H1 (cell line): ENCODE results near the gene C1S. TPM values are rescaled to one million over a fixed set of nuclear protein-coding genes. Genes with fewer than 3 reads are reported as not detected.

Experiments
- CTCF ChIA-PET: fragments of 300-600 bp; sonication (Branson Sonifier 250); formaldehyde crosslinking; loops from one replicate; lab custom pipeline; 2021; ENCODE audit not compliant: partially characterized antibody; lab: Charles Lee
- POLR2A ChIA-PET: fragments of 300-600 bp; sonication (Branson Sonifier 250); formaldehyde crosslinking; loops from one replicate; lab custom pipeline; 2021; ENCODE audit warnings: inconsistent platforms; ENCODE audit not compliant: partially characterized antibody; lab: Charles Lee
- DNase-seq, 2 experiments: peaks; one replicate each; pipeline versions ENCODE4 v3.0.0 to v3.0.0-alpha.2; 2010 to 2022; ENCODE audit warnings: low spot score in 2 of 2, low read depth in 1 of 2, mixed read lengths in 1 of 2
- FAIRE-seq: peaks from 2 replicates; lab custom pipeline; 2011; peaks lifted over from hg19 to GRCh38; lab: Jason Lieb, UNC
- H2AFZ ChIP-seq: 2 replicates; pipeline ENCODE4 v1.8.1; 2012; ENCODE audit warnings: low read length, inconsistent platforms
- H2AK5ac ChIP-seq: 2 replicates; pipeline ENCODE4 v1.6.1; 2013; ENCODE audit warnings: low read depth, low read length
- H2BK120ac ChIP-seq: replicated peaks from 2 replicates; pipeline ENCODE3; 2013; ENCODE audit warnings: low read depth, low read length, inconsistent platforms
- H2BK12ac ChIP-seq: 2 replicates; pipeline ENCODE4 v1.6.1; 2013; ENCODE audit warnings: low read depth, low read length
- H2BK15ac ChIP-seq: 2 replicates; pipeline ENCODE4 v1.6.1; 2013; ENCODE audit warnings: low read length
- H2BK20ac ChIP-seq: 2 replicates; pipeline ENCODE4 v1.6.1; 2013; ENCODE audit warnings: low read length
- H2BK5ac ChIP-seq: 2 replicates; pipeline ENCODE4 v1.6.1; 2013; ENCODE audit warnings: low read depth, low read length
- H3K14ac ChIP-seq: 2 replicates; pipeline ENCODE4 v1.6.1; 2013; ENCODE audit warnings: inconsistent platforms; ENCODE audit not compliant: insufficient read length
- H3K18ac ChIP-seq: 2 replicates; pipeline ENCODE4 v1.6.1; 2013; ENCODE audit warnings: low read length; ENCODE audit errors: extremely low read depth
- H3K23ac ChIP-seq: 2 replicates; pipeline ENCODE4 v1.6.1; 2013; ENCODE audit warnings: inconsistent platforms; ENCODE audit not compliant: insufficient read length
- H3K23me2 ChIP-seq: 2 replicates; pipeline ENCODE4 v1.6.1; 2013; ENCODE audit warnings: low read depth, low read length
- H3K27ac ChIP-seq: 2 replicates; pipeline ENCODE4 v1.6.1; 2011; ENCODE audit warnings: low read depth, low read length, inconsistent platforms
- H3K27me3 ChIP-seq, 4 experiments: replicated peaks in 1 of 4; 1 replicate in 1 of 4; 2 replicates in 3 of 4; pipeline versions ENCODE4 v1.6.1 to v1.8.1; 2011 to 2013; ENCODE audit warnings: low read length in 3 of 4, mild to moderate bottlenecking in 3 of 4, inconsistent platforms in 2 of 4, mixed read lengths in 2 of 4, moderate library complexity in 1 of 4; ENCODE audit not compliant: control insufficient read depth in 3 of 4, insufficient read depth in 3 of 4; ENCODE audit errors: extremely low read depth in 1 of 4
- H3K36me3 ChIP-seq, 4 experiments: 2 replicates each; pipeline versions ENCODE4 v1.6.1 to v1.8.1; 2011 to 2013; ENCODE audit warnings: mild to moderate bottlenecking in 4 of 4, low read length in 3 of 4, moderate library complexity in 2 of 4, control low read depth in 1 of 4, inconsistent platforms in 1 of 4; ENCODE audit not compliant: insufficient read depth in 4 of 4, control insufficient read depth in 2 of 4
- H3K4ac ChIP-seq: replicated peaks from 2 replicates; pipeline ENCODE3; 2013; ENCODE audit warnings: low read length, low read depth, mixed read lengths, inconsistent platforms; ENCODE audit not compliant: insufficient read length
- H3K4me1 ChIP-seq, 4 experiments: replicated peaks in 1 of 4; 1 replicate in 1 of 4; 2 replicates in 3 of 4; pipeline versions ENCODE4 v1.6.1 to v1.8.1; 2011 to 2013; ENCODE audit warnings: low read length in 3 of 4, inconsistent platforms in 2 of 4, mixed read lengths in 1 of 4; ENCODE audit not compliant: insufficient read depth in 4 of 4, control insufficient read depth in 3 of 4
- H3K4me2 ChIP-seq, 2 experiments: 2 replicates each; pipeline versions ENCODE4 v1.6.1 to v1.8.1; 2011 to 2013; ENCODE audit warnings: low read depth in 2 of 2, low read length in 2 of 2, control low read depth in 1 of 2, inconsistent platforms in 1 of 2, mild to moderate bottlenecking in 1 of 2; ENCODE audit not compliant: insufficient read depth in 1 of 2
- H3K4me3 ChIP-seq, 4 experiments: fragments of 200-600, 300-600 bp in 1 of 4; sonication (generic), shearing (Covaris generic), sonication (Bioruptor Twin) in 1 of 4; 2 replicates each; pipeline versions ENCODE4 v1.5.1 to v1.8.1; 2011 to 2016; ENCODE audit warnings: low read length in 4 of 4, low read depth in 3 of 4, control low read depth in 2 of 4, inconsistent platforms in 2 of 4, mild to moderate bottlenecking in 2 of 4, mixed read lengths in 1 of 4, moderate library complexity in 1 of 4; ENCODE audit not compliant: insufficient read depth in 2 of 4; ENCODE audit errors: extremely low read depth in 1 of 4
- H3K56ac ChIP-seq: replicated peaks from 2 replicates; pipeline ENCODE3; 2013; ENCODE audit warnings: low read depth, mild to moderate bottlenecking, mixed read lengths, low read length, inconsistent platforms; ENCODE audit not compliant: insufficient read length
- H3K79me1 ChIP-seq: 2 replicates; pipeline ENCODE4 v1.6.1; 2013; ENCODE audit warnings: low read depth, low read length, control low read depth
- H3K79me2 ChIP-seq, 2 experiments: 2 replicates each; pipeline versions ENCODE4 v1.6.1 to v1.8.1; 2012 to 2013; ENCODE audit warnings: low read length in 2 of 2, mild to moderate bottlenecking in 2 of 2, inconsistent platforms in 1 of 2; ENCODE audit not compliant: insufficient read depth in 2 of 2, control insufficient read depth in 1 of 2
- H3K9ac ChIP-seq, 4 experiments: replicated peaks in 1 of 4; 1 replicate in 1 of 4; 2 replicates in 3 of 4; pipeline versions ENCODE4 v1.6.1 to v1.8.1; 2011 to 2013; ENCODE audit warnings: low read depth in 3 of 4, low read length in 3 of 4, control low read depth in 2 of 4, mild to moderate bottlenecking in 2 of 4, moderate library complexity in 2 of 4, inconsistent platforms in 1 of 4; ENCODE audit errors: extremely low read depth in 1 of 4
- H3K9me3 ChIP-seq, 2 experiments: 2 replicates each; pipeline versions ENCODE4 v1.6.1 to v1.8.1; 2012 to 2013; ENCODE audit warnings: mild to moderate bottlenecking in 2 of 2, moderate library complexity in 2 of 2, control low read depth in 1 of 2, inconsistent platforms in 1 of 2, low read depth in 1 of 2, low read length in 1 of 2, mixed read lengths in 1 of 2; ENCODE audit not compliant: insufficient read depth in 2 of 2
- H4K20me1 ChIP-seq, 2 experiments: replicated peaks in 1 of 2; 2 replicates each; pipeline versions ENCODE3 to v1.8.1; 2011 to 2013; ENCODE audit warnings: inconsistent platforms in 2 of 2, low read length in 2 of 2, mild to moderate bottlenecking in 1 of 2; ENCODE audit not compliant: insufficient read depth in 2 of 2, control insufficient read depth in 1 of 2
- H4K5ac ChIP-seq: 2 replicates; pipeline ENCODE4 v1.6.1; 2013; ENCODE audit warnings: low read length, low read depth, mixed read lengths, inconsistent platforms; ENCODE audit not compliant: insufficient read length
- H4K8ac ChIP-seq: 2 replicates; pipeline ENCODE4 v1.8.0; 2013; ENCODE audit warnings: mild to moderate bottlenecking, moderate library complexity, low read length, inconsistent platforms; ENCODE audit not compliant: insufficient read depth; ENCODE audit errors: extremely low read depth
- H4K91ac ChIP-seq: replicated peaks from 2 replicates; pipeline ENCODE3; 2013; ENCODE audit warnings: low read length, mixed read lengths, inconsistent platforms; ENCODE audit not compliant: insufficient read length
- ASH2L ChIP-seq: fragments of 200-600, 300-600 bp; sonication (generic); IDR thresholded peaks from one replicate; pipeline ENCODE4 v1.7.1; 2017; ENCODE audit warnings: low read length
- CBX5 ChIP-seq: fragments of 300-800, 300-1000 bp; sonication (generic); IDR thresholded peaks from 2 replicates; pipeline ENCODE4 v1.7.1; 2016; ENCODE audit warnings: antibody characterized with exemption, low read length, low read depth
- CHD2 ChIP-seq: IDR thresholded peaks from 2 replicates; pipeline ENCODE4 v1.6.1; 2012; ENCODE audit warnings: low read length, improper control_type of control experiment
- EGR1 ChIP-seq: IDR thresholded peaks from 2 replicates; pipeline ENCODE4 v1.6.1; 2011; ENCODE audit warnings: low read depth, low read length, borderline replicate concordance
- KDM1A ChIP-seq: fragments of 200-600, 300-600 bp; sonication (generic); IDR thresholded peaks from 2 replicates; pipeline ENCODE4 v1.7.1; 2016; ENCODE audit warnings: mild to moderate bottlenecking, low read length, borderline replicate concordance
- MAFK ChIP-seq: IDR thresholded peaks from 2 replicates; pipeline ENCODE4 v1.6.1; 2012; ENCODE audit warnings: low read depth, mild to moderate bottlenecking, improper control_type of control experiment, low read length
- PHF8 ChIP-seq: fragments of 200-600 bp; sonication (generic); conservative IDR thresholded peaks from 2 replicates; pipeline ENCODE4 v1.7.1; 2012; ENCODE audit warnings: low read depth, mild to moderate bottlenecking, inconsistent platforms, low read length, moderate library complexity
- POLR2AphosphoS5 ChIP-seq: IDR thresholded peaks from 2 replicates; pipeline ENCODE4 v1.6.1; 2011; ENCODE audit warnings: low read depth, low read length
- POU5F1 ChIP-seq: IDR thresholded peaks from 2 replicates; pipeline ENCODE4 v1.6.1; 2011; ENCODE audit warnings: low read depth, mild to moderate bottlenecking, low read length, moderate library complexity
- SAP30 ChIP-seq: fragments of 300-600 bp; sonication (generic); IDR thresholded peaks from 2 replicates; pipeline ENCODE4 v1.7.1; 2012; ENCODE audit warnings: low read length, moderate library complexity, mild to moderate bottlenecking, inconsistent platforms; ENCODE audit not compliant: insufficient read depth, insufficient replicate concordance
- SIN3A ChIP-seq, 2 experiments: IDR thresholded peaks in 1 of 2; conservative IDR thresholded peaks in 1 of 2; 2 replicates each; pipeline ENCODE4 v1.6.1; 2011 to 2012; ENCODE audit warnings: low read length in 2 of 2, improper control_type of control experiment in 1 of 2, low read depth in 1 of 2, mild to moderate bottlenecking in 1 of 2
- SIRT6 ChIP-seq: IDR thresholded peaks from one replicate; pipeline ENCODE4 v1.7.1; 2012; ENCODE audit warnings: low read length, inconsistent platforms
- SIX5 ChIP-seq: IDR thresholded peaks from 2 replicates; pipeline ENCODE4 v1.6.1; 2011; ENCODE audit warnings: mild to moderate bottlenecking, low read depth, low read length
- SP1 ChIP-seq: IDR thresholded peaks from 2 replicates; pipeline ENCODE4 v1.6.1; 2011; ENCODE audit warnings: low read depth, low read length
- SP2 ChIP-seq: IDR thresholded peaks from 2 replicates; pipeline ENCODE4 v1.6.1; 2012; ENCODE audit warnings: mild to moderate bottlenecking, low read length, inconsistent platforms
- SP4 ChIP-seq: IDR thresholded peaks from 2 replicates; pipeline ENCODE4 v1.6.1; 2012; ENCODE audit warnings: low read length, inconsistent platforms
- WGBS, 2 experiments: shearing (Covaris generic) in 1 of 2; methylation state at CpG; one replicate each; pipeline versions ENCODE4 v1.1.6 to v1.1.7; 2013 to 2015; ENCODE audit warnings: low lambda C conversion rate in 2 of 2, mixed read lengths in 2 of 2, inconsistent platforms in 1 of 2, low coverage in 1 of 2, missing lambda C conversion rate in 1 of 2; ENCODE audit not compliant: insufficient replicate concordance in 2 of 2, insufficient coverage in 1 of 2, insufficient read length in 1 of 2; ENCODE audit errors: extremely low coverage in 1 of 2, missing lambda C conversion rate in 1 of 2; 5-methylcytosine and 5-hydroxymethylcytosine counted together
- polyA plus RNA-seq, 7 experiments: library from polyadenylated mRNA; depleted of rRNA in 3 of 7; stranded (reverse) in 5 of 7; unstranded in 2 of 7; fragments of >200 nt in 5 of 7; fragments of 200-250 nt in 2 of 7; gene quantifications; 1 replicate in 5 of 7; 2 replicates in 1 of 7; 4 replicates in 1 of 7; pipeline versions ENCODE4 v1.2.1 to v1.2.3, GENCODE V29; 2011 to 2013; ENCODE audit warnings: missing spikeins in 2 of 7, mixed read lengths in 2 of 7
- total RNA-seq: library from RNA; stranded (reverse); fragmentation: NEBNext Ultra II Directional; extraction: Animal tissue kit (Norgen Biotek cat#: 25700); gene quantifications from 2 replicates; pipeline ENCODE4 v1.2.1, GENCODE V29; 2021

C1S gene
- total and polyA plus RNA-seq, 2 of the 8 experiments (the other 6 are each of a cell fraction or from before 2014, with no cell fraction given): 4.4 to 7.3 TPM

- 84% methylated on average over 5 of the region's 5 CpGs; no CpG with 5 or more reads in 1 of the 2 experiments for WGBS, 2 experiments
- Histone ChIP-seq H3K9ac (no peak overlapping the region), H3K4ac (no peak overlapping the region), H4K91ac (no peak overlapping the region), H3K27me3 (no peaks in the 10 kb centered on the region), H3K9me3 (peaks cover 0 to 3% of the 10 kb centered on the region in 2 experiments; a peak in 2 of 4 replicates), H3K36me3 (no peaks in the 10 kb centered on the region; a peak in 1 of 8 replicates), H2BK5ac (no peak overlapping the region), H4K8ac (no peak overlapping the region), H3K18ac (no peak overlapping the region), H2AFZ (no peak overlapping the region), H2BK20ac (no peak overlapping the region), H3K79me2 (no peaks in the 10 kb centered on the region), H3K4me3 (no peak overlapping the region), H2BK12ac (no peak overlapping the region), H3K4me1 (0 out of 7 replicates have a peak, but pooled peaks cover 0 to 2% (median 0%) of the 10 kb centered on the region in 4 experiments), H3K4me2 (no peak overlapping the region), H3K23ac (no peak overlapping the region), H2BK15ac (no peak overlapping the region), H3K23me2 (peaks cover 4% of the 10 kb centered on the region), H3K79me1 (no peaks in the 10 kb centered on the region), H3K56ac (no peak overlapping the region), H3K14ac (no peak overlapping the region), H4K20me1 (peaks cover 0 to 1% of the 10 kb centered on the region in 2 experiments), H2AK5ac (peak overlapping the region; percentile 28; the same call in 1 of the 2 replicates), H4K5ac (no peak overlapping the region), H2BK120ac (no peak overlapping the region), H3K27ac (no peak overlapping the region)
- POLR2A ChIA-PET: interaction anchor here (1.5 to 4.9 kb wide), 7 partner anchors 8 to 185 kb away, joined by 4 to 39 read pairs (median 14); partner anchors contain the start of genes C12orf57, C1S, CLSTN3 and RNU7-1
- CTCF ChIA-PET: interaction anchor here (0.6 to 4.1 kb wide), 21 partner anchors 10 to 244 kb away, joined by 3 to 58 read pairs (median 5); partner anchors contain the start of genes C1S and LPCAT3
- FAIRE-seq (no peak), DNase-seq (no peak)
- TF ChIP-seq KDM1A (no peak), POLR2AphosphoS5 (no peak), SP1 (no peak), MAFK (no peak), SIN3A (conservative IDR thresholded peaks at IDR 0.05 in 1 of 2, IDR thresholded peaks at IDR 0.05 in 1 of 2; ENCODE audit: low read depth in 1 of 2, low read length in 2 of 2) (no peak), EGR1 (no peak), SP4 (no peak), CBX5 (no peak), SIX5 (no peak), SIRT6 (no peak), SP2 (no peak), SAP30 (no peak), POU5F1 (no peak), PHF8 (no peak), CHD2 (no peak), ASH2L (no peak)
Measured at GRCh38 chr12:7110661-7111060, 50.1 kb downstream of the C1S start.
